Measurements from ENCODE around the gene EME2.

Gene EME2

DNA sequence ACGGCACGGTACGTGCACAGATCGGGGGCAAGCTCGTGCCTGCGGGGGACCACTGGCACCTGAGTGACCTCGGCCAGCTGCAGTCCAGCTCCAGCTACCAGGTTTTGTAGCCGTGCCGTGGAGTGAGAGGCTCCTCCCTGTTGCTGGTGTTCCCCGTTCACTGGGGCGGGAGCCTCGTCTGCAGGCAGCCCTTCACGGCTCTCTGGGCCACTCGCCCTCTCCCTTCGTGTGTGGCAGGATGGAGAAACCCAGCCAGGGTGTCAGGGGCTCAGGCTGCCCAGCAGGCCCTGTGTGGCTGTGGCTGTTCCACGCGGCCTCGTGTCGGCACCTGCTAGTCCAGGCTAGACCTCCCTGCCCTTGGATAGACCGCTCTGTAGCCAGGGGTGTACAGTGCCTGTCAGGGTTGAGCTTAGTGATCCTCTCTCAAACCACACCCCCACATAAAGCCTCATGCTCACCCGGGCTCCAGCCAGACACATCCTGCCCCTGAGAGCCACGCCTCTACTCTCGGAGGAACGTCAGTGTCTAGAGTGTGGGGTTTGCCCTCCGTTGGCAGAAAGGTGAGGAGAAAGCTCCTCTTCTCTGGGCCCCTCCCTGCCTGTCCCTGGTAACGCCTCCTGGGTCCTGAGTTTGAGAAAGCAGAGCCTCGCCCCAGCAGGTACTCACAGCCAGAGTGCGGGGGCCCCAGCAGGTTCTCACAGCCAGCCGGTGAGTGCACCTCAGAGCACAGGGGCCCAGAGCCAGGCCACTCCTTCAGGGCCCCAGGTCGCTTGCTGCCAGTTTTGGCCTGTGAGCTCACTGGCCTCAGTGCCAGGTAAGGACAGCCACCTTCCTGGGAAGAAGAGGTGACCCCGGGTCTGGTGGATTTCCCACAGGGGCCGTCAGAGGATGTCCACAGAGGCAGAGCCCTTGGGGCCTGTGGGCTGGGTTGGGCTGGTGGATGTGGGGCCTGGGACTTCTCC is 29.0 kb upstream of the EME2 start:
- ATAC-seq: no peak
- no peak for TF ChIP-seq ZNF70 (CRISPR knock-in tag; IDR thresholded peaks at IDR 0.05)
- TF ChIP-seq ZNF565 (CRISPR knock-in tag; conservative IDR thresholded peaks at IDR 0.05; ENCODE audit: low read depth): no peak
- no peak for TF ChIP-seq PATZ1 (CRISPR knock-in tag; IDR thresholded peaks at IDR 0.05; ENCODE audit: borderline replicate concordance)
- no peak for TF ChIP-seq ZC3H10 (CRISPR knock-in tag; IDR thresholded peaks at IDR 0.05)
- TF ChIP-seq ZFP30 (CRISPR knock-in tag; IDR thresholded peaks at IDR 0.05): no peak
- no peak for TF ChIP-seq RARB (CRISPR knock-in tag; IDR thresholded peaks at IDR 0.05)
- TF ChIP-seq POU6F1 (CRISPR knock-in tag; IDR thresholded peaks at IDR 0.05; ENCODE audit: borderline replicate concordance, low read depth): no peak
- no peak for TF ChIP-seq ARNTL (CRISPR knock-in tag; IDR thresholded peaks at IDR 0.05; ENCODE audit: borderline replicate concordance, low read depth)
- TF ChIP-seq TOX (CRISPR knock-in tag; IDR thresholded peaks at IDR 0.05; ENCODE audit: borderline replicate concordance): no peak
- no peak for TF ChIP-seq ESRRG (CRISPR knock-in tag; IDR thresholded peaks at IDR 0.05)
- TF ChIP-seq CREB5 (CRISPR knock-in tag; IDR thresholded peaks at IDR 0.05; ENCODE audit: low read depth): no peak
- no peak for TF ChIP-seq BACH2 (CRISPR knock-in tag; IDR thresholded peaks at IDR 0.05; ENCODE audit: borderline replicate concordance)
- TF ChIP-seq SNAI2 (CRISPR knock-in tag; IDR thresholded peaks at IDR 0.05): no peak
- TF ChIP-seq CSDC2 (CRISPR knock-in tag; IDR thresholded peaks at IDR 0.05): no peak
- no peak for TF ChIP-seq OSR1 (CRISPR knock-in tag; IDR thresholded peaks at IDR 0.05)
- TF ChIP-seq GLIS3 (CRISPR knock-in tag; IDR thresholded peaks at IDR 0.05): no peak
- TF ChIP-seq, protein P1, sequence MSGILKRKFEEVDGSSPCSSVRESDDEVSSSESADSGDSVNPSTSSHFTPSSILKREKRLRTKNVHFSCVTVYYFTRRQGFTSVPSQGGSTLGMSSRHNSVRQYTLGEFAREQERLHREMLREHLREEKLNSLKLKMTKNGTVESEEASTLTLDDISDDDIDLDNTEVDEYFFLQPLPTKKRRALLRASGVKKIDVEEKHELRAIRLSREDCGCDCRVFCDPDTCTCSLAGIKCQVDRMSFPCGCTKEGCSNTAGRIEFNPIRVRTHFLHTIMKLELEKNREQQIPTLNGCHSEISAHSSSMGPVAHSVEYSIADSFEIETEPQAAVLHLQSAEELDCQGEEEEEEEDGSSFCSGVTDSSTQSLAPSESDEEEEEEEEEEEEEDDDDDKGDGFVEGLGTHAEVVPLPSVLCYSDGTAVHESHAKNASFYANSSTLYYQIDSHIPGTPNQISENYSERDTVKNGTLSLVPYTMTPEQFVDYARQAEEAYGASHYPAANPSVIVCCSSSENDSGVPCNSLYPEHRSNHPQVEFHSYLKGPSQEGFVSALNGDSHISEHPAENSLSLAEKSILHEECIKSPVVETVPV (CRISPR knock-in tag; IDR thresholded peaks at IDR 0.05): no peak
- TF ChIP-seq TCF4 (CRISPR knock-in tag; IDR thresholded peaks at IDR 0.05; ENCODE audit: borderline replicate concordance): no peak
- no peak for TF ChIP-seq TSHZ2 (CRISPR knock-in tag; IDR thresholded peaks at IDR 0.05)
- TF ChIP-seq PPARA (CRISPR knock-in tag; IDR thresholded peaks at IDR 0.05; ENCODE audit: borderline replicate concordance): no peak

DNA sequence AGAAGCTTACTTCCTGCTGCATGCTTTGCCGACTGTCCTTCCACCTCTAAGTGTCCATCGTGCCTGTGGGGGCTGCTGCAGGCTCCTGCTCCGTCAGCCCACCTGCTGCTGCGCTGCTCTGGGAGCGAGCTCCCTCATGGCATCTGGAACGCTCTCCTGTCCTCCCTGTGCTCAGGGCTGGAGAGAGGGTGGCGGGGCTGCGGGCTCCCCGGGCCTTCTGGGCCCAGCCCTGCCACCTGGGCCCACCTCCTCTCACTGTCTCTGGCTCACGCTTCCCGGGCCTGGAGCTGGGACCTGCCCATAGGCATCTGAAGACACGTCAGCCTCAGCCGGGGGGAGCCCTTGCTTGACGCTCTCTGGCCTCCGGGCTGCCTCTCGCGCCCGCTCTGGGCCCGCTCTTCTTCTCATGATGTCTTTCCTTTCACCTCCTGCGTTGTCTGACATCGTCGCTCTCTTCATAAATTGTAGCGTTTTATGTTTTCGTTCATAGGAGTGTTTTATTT is 28.2 kb upstream of the EME2 start:
- TF ChIP-seq ZNF8 (CRISPR knock-in tag; IDR thresholded peaks at IDR 0.05) (no peak), OSR1 (CRISPR knock-in tag; IDR thresholded peaks at IDR 0.05) (no peak), ZFP30 (CRISPR knock-in tag; IDR thresholded peaks at IDR 0.05) (no peak), GLIS3 (CRISPR knock-in tag; IDR thresholded peaks at IDR 0.05) (no peak), TOX (CRISPR knock-in tag; IDR thresholded peaks at IDR 0.05; ENCODE audit: borderline replicate concordance) (no peak), ZC3H10 (CRISPR knock-in tag; IDR thresholded peaks at IDR 0.05) (no peak), SNAI2 (CRISPR knock-in tag; IDR thresholded peaks at IDR 0.05) (no peak), CREB5 (CRISPR knock-in tag; IDR thresholded peaks at IDR 0.05; ENCODE audit: low read depth) (no peak)
- no peak for ATAC-seq

Data from SK-N-SH treated with all-trans-retinoic acid at 6 μM for 48 hours (cell line).